Ishikawa (cell line): ENCODE results near the gene SIRT2.

ENCODE experiments used
- CEBPB ChIP-seq: IDR thresholded peaks from 2 replicates; pipeline ENCODE4 v1.6.1; 2012
- CREB1 ChIP-seq: IDR thresholded peaks from 2 replicates; pipeline ENCODE4 v1.6.1; 2012; ENCODE audit warnings: low read depth
- EGR1 ChIP-seq: IDR thresholded peaks from 2 replicates; pipeline ENCODE4 v1.6.1; 2012
- EP300 ChIP-seq: IDR thresholded peaks from 2 replicates; pipeline ENCODE4 v1.6.1; 2012; ENCODE audit warnings: borderline replicate concordance
- MAX ChIP-seq: IDR thresholded peaks from 2 replicates; pipeline ENCODE4 v1.6.1; 2012
- RAD21 ChIP-seq: IDR thresholded peaks from 2 replicates; pipeline ENCODE4 v1.6.1; 2012; ENCODE audit warnings: low read depth
- REST ChIP-seq: IDR thresholded peaks from 2 replicates; pipeline ENCODE4 v1.6.1; 2012; ENCODE audit warnings: low read depth, mild to moderate bottlenecking
- TAF1 ChIP-seq: IDR thresholded peaks from 2 replicates; pipeline ENCODE4 v1.6.1; 2012; ENCODE audit warnings: low read depth, mild to moderate bottlenecking
- TCF12 ChIP-seq: IDR thresholded peaks from 2 replicates; pipeline ENCODE4 v1.6.1; 2012; ENCODE audit warnings: low read depth
- TEAD4 ChIP-seq: IDR thresholded peaks from 2 replicates; pipeline ENCODE4 v1.6.1; 2012
- USF1 ChIP-seq: IDR thresholded peaks from 2 replicates; pipeline ENCODE4 v1.6.1; 2012
- YY1 ChIP-seq: IDR thresholded peaks from 2 replicates; pipeline ENCODE4 v1.6.1; 2012; ENCODE audit warnings: low read depth
- ZBTB7A ChIP-seq: IDR thresholded peaks from 2 replicates; pipeline ENCODE4 v1.6.1; 2012; ENCODE audit warnings: low read depth

GRCh38 chr19:38838208-38838985 lies 61.0 kb downstream of the SIRT2 start:
- TF ChIP-seq ZBTB7A (no peak), CREB1 (no peak), RAD21 (0 out of 2 replicates have a peak, but pooled peaks have one; percentile 7), EP300 (no peak), TEAD4 (no peak), REST (no peak), EGR1 (no peak), CEBPB (no peak), TAF1 (no peak), MAX (no peak), YY1 (no peak), TCF12 (no peak), USF1 (no peak)
